ENCODE measurements around the gene CBR1.
"Not testable (repeated sequence)": the region's sequence is repeated elsewhere in the genome, so short reads cannot be mapped to it uniquely, and the experiment has no call there.

CBR1 gene

GRCh38 chr21:36099000-36099399 is 29.2 kb downstream of the CBR1 start:
- H3K36me3 ChIP-seq (ENCODE audit: insufficient read depth, low read length): no peaks in the 10 kb centered on the region
- H3F3A ChIP-seq (ENCODE audit: low read depth): no peaks in the 10 kb centered on the region
- TF ChIP-seq CTCF (conservative IDR thresholded peaks at IDR 0.05; ENCODE audit: low read length) (no peak), EZH2phosphoT487 (IDR thresholded peaks at IDR 0.05; ENCODE audit: borderline replicate concordance) (no peak)
- H3K27me3 ChIP-seq (ENCODE audit: insufficient read depth, low read length, poor library complexity, severe bottlenecking): no peaks in the 10 kb centered on the region
- H3K9ac ChIP-seq (ENCODE audit: low read depth, low read length, poor library complexity, severe bottlenecking): no peak overlapping the region
- no peaks in the 10 kb centered on the region for H4K20me1 ChIP-seq (ENCODE audit: insufficient read depth, low read length, poor library complexity, severe bottlenecking)
- peaks cover 2% of the 10 kb centered on the region; the same call in 1 of the 2 replicates for H3K9me3 ChIP-seq (ENCODE audit: insufficient read depth, low read depth, low read length)
- no peaks in the 10 kb centered on the region for H3K4me1 ChIP-seq (ENCODE audit: insufficient read depth, low read length, poor library complexity, severe bottlenecking)
- H3K9me2 ChIP-seq (replicated peaks; ENCODE audit: low read depth, low read length): no peaks in the 10 kb centered on the region
- H2AFZ ChIP-seq (ENCODE audit: low read length): no peak overlapping the region
- H3K4me2 ChIP-seq (ENCODE audit: low read depth, low read length, poor library complexity, severe bottlenecking): no peak overlapping the region
- no peak overlapping the region for H3K4me3 ChIP-seq (ENCODE audit: low read length, poor library complexity, severe bottlenecking)
- no peaks in the 10 kb centered on the region for H3K79me2 ChIP-seq (ENCODE audit: insufficient read depth, low read length)

GRCh38 chr21:36099695-36100211 is 29.9 kb downstream of the CBR1 start:
- not testable (repeated sequence) for H3K9me3 ChIP-seq (ENCODE audit: insufficient read depth, low read depth, low read length); H3K4me2 ChIP-seq (ENCODE audit: low read depth, low read length, poor library complexity, severe bottlenecking); H2AFZ ChIP-seq (ENCODE audit: low read length); H4K20me1 ChIP-seq (ENCODE audit: insufficient read depth, low read length, poor library complexity, severe bottlenecking); H3F3A ChIP-seq (ENCODE audit: low read depth); H3K9me2 ChIP-seq (replicated peaks; ENCODE audit: low read depth, low read length); H3K36me3 ChIP-seq (ENCODE audit: insufficient read depth, low read length); H3K27me3 ChIP-seq (ENCODE audit: insufficient read depth, low read length, poor library complexity, severe bottlenecking); H3K4me1 ChIP-seq (ENCODE audit: insufficient read depth, low read length, poor library complexity, severe bottlenecking); H3K4me3 ChIP-seq (ENCODE audit: low read length, poor library complexity, severe bottlenecking); H3K79me2 ChIP-seq (ENCODE audit: insufficient read depth, low read length); H3K9ac ChIP-seq (ENCODE audit: low read depth, low read length, poor library complexity, severe bottlenecking)

GRCh38 chr21:36100971-36101641 is 31.3 kb downstream of the CBR1 start:
- no peaks in the 10 kb centered on the region for H3F3A ChIP-seq (ENCODE audit: low read depth)
- no peak overlapping the region for H3K4me2 ChIP-seq (ENCODE audit: low read depth, low read length, poor library complexity, severe bottlenecking)
- H3K36me3 ChIP-seq (ENCODE audit: insufficient read depth, low read length): no peaks in the 10 kb centered on the region
- H3K9me2 ChIP-seq (replicated peaks; ENCODE audit: low read depth, low read length): no peaks in the 10 kb centered on the region
- H4K20me1 ChIP-seq (ENCODE audit: insufficient read depth, low read length, poor library complexity, severe bottlenecking): no peaks in the 10 kb centered on the region
- no peaks in the 10 kb centered on the region for H3K4me1 ChIP-seq (ENCODE audit: insufficient read depth, low read length, poor library complexity, severe bottlenecking)
- H2AFZ ChIP-seq (ENCODE audit: low read length): no peak overlapping the region
- no peaks in the 10 kb centered on the region for H3K27me3 ChIP-seq (ENCODE audit: insufficient read depth, low read length, poor library complexity, severe bottlenecking)
- H3K79me2 ChIP-seq (ENCODE audit: insufficient read depth, low read length): no peaks in the 10 kb centered on the region
- no peaks in the 10 kb centered on the region for H3K9me3 ChIP-seq (ENCODE audit: insufficient read depth, low read depth, low read length)
- TF ChIP-seq EZH2phosphoT487 (IDR thresholded peaks at IDR 0.05; ENCODE audit: borderline replicate concordance): no peak
- TF ChIP-seq CTCF (conservative IDR thresholded peaks at IDR 0.05; ENCODE audit: low read length): no peak
- H3K9ac ChIP-seq (ENCODE audit: low read depth, low read length, poor library complexity, severe bottlenecking): no peak overlapping the region
- H3K4me3 ChIP-seq (ENCODE audit: low read length, poor library complexity, severe bottlenecking): no peak overlapping the region

DNA sequence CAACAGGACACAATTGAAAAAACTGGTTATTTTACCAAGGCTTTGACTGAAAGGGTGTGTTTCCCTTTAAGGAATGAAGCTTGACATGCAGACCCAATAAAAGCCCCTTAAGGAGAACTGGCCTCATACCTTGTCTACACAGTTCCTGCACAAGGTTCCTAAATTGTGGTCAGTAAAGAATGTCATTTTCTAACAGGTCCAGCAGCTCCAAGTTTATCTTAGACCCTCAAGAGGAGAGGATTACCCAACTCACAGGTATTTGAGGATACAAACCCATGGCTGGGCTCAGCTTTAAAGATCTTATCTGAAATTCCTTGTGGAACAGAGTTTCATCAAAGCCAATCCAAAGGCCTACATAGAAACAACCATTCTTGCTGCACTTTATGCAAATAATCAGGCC is 33.6 kb downstream of the CBR1 start:
- H3K4me3 ChIP-seq (ENCODE audit: low read length, poor library complexity, severe bottlenecking): no peak overlapping the region
- no peak overlapping the region for H2AFZ ChIP-seq (ENCODE audit: low read length)
- TF ChIP-seq EZH2phosphoT487 (IDR thresholded peaks at IDR 0.05; ENCODE audit: borderline replicate concordance): no peak
- TF ChIP-seq CTCF (conservative IDR thresholded peaks at IDR 0.05; ENCODE audit: low read length): no peak
- no peaks in the 10 kb centered on the region for H3K27me3 ChIP-seq (ENCODE audit: insufficient read depth, low read length, poor library complexity, severe bottlenecking)
- no peak overlapping the region for H3K4me2 ChIP-seq (ENCODE audit: low read depth, low read length, poor library complexity, severe bottlenecking)
- H3F3A ChIP-seq (ENCODE audit: low read depth): no peaks in the 10 kb centered on the region
- H3K79me2 ChIP-seq (ENCODE audit: insufficient read depth, low read length): no peaks in the 10 kb centered on the region
- H3K4me1 ChIP-seq (ENCODE audit: insufficient read depth, low read length, poor library complexity, severe bottlenecking): no peaks in the 10 kb centered on the region
- H3K9me3 ChIP-seq (ENCODE audit: insufficient read depth, low read depth, low read length): no peaks in the 10 kb centered on the region
- H3K9me2 ChIP-seq (replicated peaks; ENCODE audit: low read depth, low read length): no peaks in the 10 kb centered on the region
- no peak overlapping the region for H3K9ac ChIP-seq (ENCODE audit: low read depth, low read length, poor library complexity, severe bottlenecking)
- no peaks in the 10 kb centered on the region for H3K36me3 ChIP-seq (ENCODE audit: insufficient read depth, low read length)
- H4K20me1 ChIP-seq (ENCODE audit: insufficient read depth, low read length, poor library complexity, severe bottlenecking): no peaks in the 10 kb centered on the region

All from Loucy (cell line).